CD1c-positive myeloid dendritic cell (primary cell): Measurements from ENCODE around the gene FRMD5.

Source experiments
- DNase-seq: peaks from one replicate; pipeline ENCODE4 v3.0.0-alpha.2; 2016; ENCODE audit errors: extremely low spot score

FRMD5 gene

GRCh38 chr15:44160796-44161195 lies 34.3 kb downstream of the FRMD5 start:
- no peak for DNase-seq

GRCh38 chr15:44159492-44159891 lies 35.6 kb downstream of the FRMD5 start:
- no peak for DNase-seq

GRCh38 chr15:44158111-44158510 lies 37.0 kb downstream of the FRMD5 start:
- no peak for DNase-seq

- no peak for DNase-seq
Measured at GRCh38 chr15:44157679-44158078, 37.4 kb downstream of the FRMD5 start.

GRCh38 chr15:44153352-44153751 lies 41.7 kb downstream of the FRMD5 start:
- DNase-seq, result no peak

GRCh38 chr15:44149224-44149623 lies 45.8 kb downstream of the FRMD5 start:
- DNase-seq, result no peak

GRCh38 chr15:44148580-44148979 lies 46.5 kb downstream of the FRMD5 start:
- DNase-seq, result no peak

- no peak for DNase-seq
Measured at GRCh38 chr15:44147636-44148035, 47.4 kb downstream of the FRMD5 start.

- DNase-seq, result no peak
Measured at GRCh38 chr15:44145495-44145894, 49.6 kb downstream of the FRMD5 start.

- no peak for DNase-seq
Measured at GRCh38 chr15:44144992-44145391, 50.1 kb downstream of the FRMD5 start.

- DNase-seq, result no peak
Measured at GRCh38 chr15:44144184-44144583, 50.9 kb downstream of the FRMD5 start.

- DNase-seq, result no peak
Measured at GRCh38 chr15:44137750-44138149, 57.3 kb downstream of the FRMD5 start.

- no peak for DNase-seq
Measured at GRCh38 chr15:44136991-44137477, 58.0 kb downstream of the FRMD5 start.

- no peak for DNase-seq
Measured at GRCh38 chr15:44132057-44132456, 63.0 kb downstream of the FRMD5 start.

GRCh38 chr15:44130778-44131177 lies 64.3 kb downstream of the FRMD5 start:
- no peak for DNase-seq

GRCh38 chr15:44129911-44130310 lies 65.2 kb downstream of the FRMD5 start:
- no peak for DNase-seq

GRCh38 chr15:44128443-44128842 lies 66.6 kb downstream of the FRMD5 start:
- DNase-seq, result no peak

- DNase-seq, result no peak
Measured at GRCh38 chr15:44125879-44126278, 69.2 kb downstream of the FRMD5 start.

GRCh38 chr15:44102675-44103254 lies 92.3 kb downstream of the FRMD5 start:
- DNase-seq, result no peak

GRCh38 chr15:44101944-44102343 lies 93.1 kb downstream of the FRMD5 start:
- DNase-seq, result no peak

- no peak for DNase-seq
Measured at GRCh38 chr15:44101286-44101685, 93.8 kb downstream of the FRMD5 start.

- DNase-seq, result no peak
Measured at GRCh38 chr15:44099671-44100070, 95.4 kb downstream of the FRMD5 start.

GRCh38 chr15:44097552-44097951 lies 97.5 kb downstream of the FRMD5 start:
- DNase-seq, result no peak

- DNase-seq, result no peak
Measured at GRCh38 chr15:44096596-44096995, 98.5 kb downstream of the FRMD5 start.
